ENCODE data around the gene KAT2A.
A peak's percentile ranks its signal among the peaks of the same experiment; 100 is the strongest.
"Not testable (repeated sequence)": the region's sequence is repeated elsewhere in the genome, so short reads cannot be mapped to it uniquely, and the experiment has no call there.

Gene KAT2A

DNA sequence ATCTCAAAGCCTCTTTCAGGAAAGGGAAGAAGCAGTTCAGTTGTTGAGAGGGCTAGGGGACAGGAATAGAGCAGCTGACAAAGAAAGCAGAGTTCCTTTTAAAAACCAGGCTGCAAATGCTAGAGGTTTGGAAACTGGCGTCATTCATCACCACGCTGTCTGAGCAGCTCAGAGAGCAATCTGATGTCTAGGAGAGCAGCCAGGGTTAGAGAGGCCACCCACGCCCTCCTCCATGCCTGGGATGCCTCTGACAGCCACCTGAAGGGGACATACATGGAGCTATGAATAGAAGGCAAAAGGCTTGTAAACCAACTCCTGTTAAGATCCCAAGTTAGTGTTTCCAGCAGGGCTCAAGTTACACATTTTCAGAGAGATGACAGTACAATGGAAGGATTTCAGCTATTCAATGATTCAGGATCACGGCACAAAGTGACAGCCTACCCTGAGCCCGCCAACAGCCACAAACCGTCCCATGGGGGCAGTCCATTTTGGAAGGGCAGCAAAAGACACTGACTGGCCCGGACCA is 21.3 kb upstream of the KAT2A start:
- DNase-seq (ENCODE audit: insufficient read length, low spot score) (no peak), FAIRE-seq (no peak)
- TF ChIP-seq, protein P1, sequence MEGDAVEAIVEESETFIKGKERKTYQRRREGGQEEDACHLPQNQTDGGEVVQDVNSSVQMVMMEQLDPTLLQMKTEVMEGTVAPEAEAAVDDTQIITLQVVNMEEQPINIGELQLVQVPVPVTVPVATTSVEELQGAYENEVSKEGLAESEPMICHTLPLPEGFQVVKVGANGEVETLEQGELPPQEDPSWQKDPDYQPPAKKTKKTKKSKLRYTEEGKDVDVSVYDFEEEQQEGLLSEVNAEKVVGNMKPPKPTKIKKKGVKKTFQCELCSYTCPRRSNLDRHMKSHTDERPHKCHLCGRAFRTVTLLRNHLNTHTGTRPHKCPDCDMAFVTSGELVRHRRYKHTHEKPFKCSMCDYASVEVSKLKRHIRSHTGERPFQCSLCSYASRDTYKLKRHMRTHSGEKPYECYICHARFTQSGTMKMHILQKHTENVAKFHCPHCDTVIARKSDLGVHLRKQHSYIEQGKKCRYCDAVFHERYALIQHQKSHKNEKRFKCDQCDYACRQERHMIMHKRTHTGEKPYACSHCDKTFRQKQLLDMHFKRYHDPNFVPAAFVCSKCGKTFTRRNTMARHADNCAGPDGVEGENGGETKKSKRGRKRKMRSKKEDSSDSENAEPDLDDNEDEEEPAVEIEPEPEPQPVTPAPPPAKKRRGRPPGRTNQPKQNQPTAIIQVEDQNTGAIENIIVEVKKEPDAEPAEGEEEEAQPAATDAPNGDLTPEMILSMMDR (IDR thresholded peaks at IDR 0.05; ENCODE audit: insufficient read depth, missing control alignments) = no peak

DNA sequence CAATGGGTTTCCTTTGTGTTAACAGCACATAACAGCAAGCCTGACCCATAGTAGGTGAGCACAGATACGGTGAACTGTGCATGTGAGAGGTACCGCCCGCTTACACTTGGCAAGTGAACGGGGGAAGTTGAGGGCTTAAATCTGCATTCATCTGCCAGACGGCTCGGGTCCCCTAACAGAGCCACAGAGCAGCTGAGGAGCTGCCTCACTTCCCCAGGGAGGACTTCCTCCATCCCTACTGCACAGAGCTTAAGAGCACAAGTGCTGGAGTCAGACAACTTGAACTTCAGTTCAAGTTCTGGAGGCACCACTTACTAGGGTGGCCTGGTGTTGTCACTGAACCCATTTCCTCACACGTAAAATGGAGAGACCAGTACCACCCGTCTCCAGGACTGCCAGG is 20.2 kb upstream of the KAT2A start:
- FAIRE-seq (no peak), DNase-seq (ENCODE audit: insufficient read length, low spot score) (no peak)
- TF ChIP-seq, protein P1 (IDR thresholded peaks at IDR 0.05; ENCODE audit: insufficient read depth, missing control alignments) = no peak

DNA sequence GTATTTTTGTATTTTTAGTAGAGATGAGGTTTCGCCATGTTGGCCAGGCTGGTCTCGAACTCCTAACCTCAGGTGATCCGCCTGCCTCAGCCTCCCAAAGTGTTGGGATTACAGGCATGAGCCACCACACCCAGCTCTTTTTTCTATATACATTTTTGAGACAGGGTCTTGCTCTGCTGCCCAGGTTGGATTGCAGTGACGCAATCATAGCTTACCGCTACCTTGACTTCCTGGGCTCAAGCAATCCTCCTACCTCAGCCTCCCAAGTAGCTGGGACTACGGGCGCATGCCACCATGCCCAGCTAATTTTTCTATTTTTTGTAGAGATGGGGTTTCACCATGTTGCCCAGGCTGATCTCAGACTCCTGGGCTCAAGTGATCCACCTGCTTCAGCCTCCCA is 19.5 kb upstream of the KAT2A start:
- not testable (repeated sequence) for DNase-seq (ENCODE audit: insufficient read length, low spot score); FAIRE-seq

DNA sequence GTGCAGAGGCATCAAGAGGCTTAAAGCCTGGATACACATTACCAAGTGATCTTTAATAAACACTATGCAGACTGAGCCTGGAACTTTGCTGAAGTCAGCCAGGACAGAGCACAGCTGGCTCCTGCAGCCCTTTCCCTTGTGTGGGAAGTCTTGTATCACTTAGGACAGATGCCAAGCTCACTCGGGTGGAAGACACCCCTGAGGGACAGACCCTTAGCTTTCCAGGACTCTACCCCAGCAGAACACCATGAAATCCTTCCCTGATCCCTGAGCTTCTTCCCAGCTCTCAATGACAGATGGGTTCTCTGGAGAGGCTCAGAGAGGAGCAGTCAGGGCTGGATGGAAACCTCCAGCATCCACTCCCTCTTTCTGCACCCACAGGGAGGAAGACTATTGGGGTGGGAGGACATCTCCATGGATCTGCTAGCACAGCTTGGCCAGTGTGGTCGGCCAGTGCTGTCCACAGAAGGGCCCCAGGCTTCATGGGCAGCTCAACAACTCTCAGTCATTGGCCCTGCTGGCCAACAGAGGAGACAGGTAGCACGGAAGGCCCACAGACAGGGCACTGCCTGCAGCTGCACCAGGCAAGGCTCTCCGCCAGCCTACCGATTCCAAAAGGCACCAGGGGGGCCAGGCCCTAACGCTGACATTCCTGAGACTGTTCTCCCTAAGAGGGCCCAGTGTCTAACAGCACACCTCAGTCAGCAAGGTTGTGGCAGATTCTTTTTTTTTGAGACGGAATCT is 17.8 kb upstream of the KAT2A start:
- TF ChIP-seq, protein P1 (IDR thresholded peaks at IDR 0.05; ENCODE audit: insufficient read depth, missing control alignments) = no peak
- DNase-seq (ENCODE audit: insufficient read length, low spot score) (peak; percentile 34), FAIRE-seq (no peak)

GRCh38 chr17:42136654-42137051 is 15.5 kb upstream of the KAT2A start:
- FAIRE-seq (no peak), DNase-seq (ENCODE audit: insufficient read length, low spot score) (no peak)
- TF ChIP-seq, protein P1 (IDR thresholded peaks at IDR 0.05; ENCODE audit: insufficient read depth, missing control alignments) = no peak

DNA sequence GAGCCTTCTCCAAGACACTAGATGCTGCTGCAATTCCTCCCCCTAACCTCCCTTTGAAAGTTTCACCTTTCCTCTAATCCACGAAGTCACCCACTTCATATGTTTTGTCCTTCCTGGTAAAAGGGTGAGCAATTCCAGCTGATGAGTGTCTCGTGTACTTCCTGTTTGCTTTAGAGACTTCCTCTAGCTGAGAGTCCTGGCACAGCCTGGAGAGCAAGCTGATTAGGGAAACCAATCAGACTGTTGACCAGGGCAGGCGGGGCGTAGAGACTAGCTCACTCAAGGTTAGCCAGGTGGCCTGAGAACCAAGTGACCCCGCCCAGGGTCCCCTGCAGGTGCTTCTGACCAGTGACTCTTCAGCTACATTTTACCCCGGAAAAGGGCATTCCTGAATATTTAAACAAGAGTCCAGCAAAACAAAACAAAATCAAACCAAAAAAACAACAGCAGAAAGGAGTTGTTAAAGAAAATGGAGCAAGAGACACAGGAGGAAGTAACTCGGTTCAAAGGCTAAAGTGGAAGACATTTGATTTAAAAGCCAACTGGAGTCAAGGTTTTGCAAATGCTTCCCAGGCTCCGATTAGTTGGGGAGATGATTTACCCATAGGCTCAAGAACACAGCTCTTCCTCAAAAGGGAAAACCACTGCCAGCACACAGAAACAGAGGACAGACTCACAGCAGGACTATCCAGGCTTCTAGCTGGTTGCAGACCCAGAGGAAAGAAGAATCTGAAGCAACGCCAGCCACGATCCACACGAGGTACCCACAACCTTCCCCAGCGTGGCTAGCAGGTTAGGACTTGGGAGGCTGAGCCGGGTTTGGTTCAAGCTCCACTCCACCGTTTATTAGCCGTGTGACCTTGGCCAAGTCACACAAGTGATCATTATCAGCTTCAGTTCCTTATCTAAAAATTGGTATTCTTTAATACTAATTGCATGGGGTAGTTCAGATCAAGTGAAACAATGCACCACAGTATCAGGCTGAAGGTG is 14.8 kb upstream of the KAT2A start:
- FAIRE-seq (no peak), DNase-seq (ENCODE audit: insufficient read length, low spot score) (no peak)
- TF ChIP-seq, protein P1 (IDR thresholded peaks at IDR 0.05; ENCODE audit: insufficient read depth, missing control alignments) = no peak

- no peak for DNase-seq (ENCODE audit: insufficient read length, low spot score)
- no peak for FAIRE-seq
- TF ChIP-seq, protein P1 (IDR thresholded peaks at IDR 0.05; ENCODE audit: insufficient read depth, missing control alignments) = no peak
Measured at GRCh38 chr17:42135151-42135550, 14.0 kb upstream of the KAT2A start.
